NCI-H82 (cell line): ENCODE results near the gene C14orf39.
"Not testable (repeated sequence)": the region's sequence is repeated elsewhere in the genome, so short reads cannot be mapped to it uniquely, and the experiment has no call there.

ENCODE experiments used
- DNase-seq: peaks from one replicate; lab custom pipeline; 2025; lab: John Stamatoyannopoulos, UW

The C14orf39 gene

DNA sequence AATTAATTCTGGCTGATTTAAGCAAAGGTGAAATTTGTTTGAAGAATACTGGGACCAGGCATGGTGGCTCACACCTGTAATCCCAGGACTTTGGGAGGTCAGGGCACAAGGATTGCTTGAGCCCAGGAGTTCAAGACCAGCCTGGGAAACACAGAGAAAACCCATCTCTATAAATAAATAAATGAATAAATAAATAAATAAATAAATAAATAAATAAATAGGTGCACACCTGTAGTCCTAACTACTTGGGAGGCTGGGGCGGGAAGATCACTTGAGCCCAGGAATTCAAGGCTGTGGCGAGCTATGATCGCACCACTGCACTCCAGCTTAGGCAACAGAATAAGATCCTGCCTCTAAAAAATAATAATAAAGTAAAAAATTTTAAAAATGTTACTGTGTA lies 4.4 kb upstream of the C14orf39 start:
- DNase-seq, result no peak

GRCh38 chr14:60488175-60488574 lies 2.3 kb upstream of the C14orf39 start:
- peak; percentile 1 for DNase-seq

DNA sequence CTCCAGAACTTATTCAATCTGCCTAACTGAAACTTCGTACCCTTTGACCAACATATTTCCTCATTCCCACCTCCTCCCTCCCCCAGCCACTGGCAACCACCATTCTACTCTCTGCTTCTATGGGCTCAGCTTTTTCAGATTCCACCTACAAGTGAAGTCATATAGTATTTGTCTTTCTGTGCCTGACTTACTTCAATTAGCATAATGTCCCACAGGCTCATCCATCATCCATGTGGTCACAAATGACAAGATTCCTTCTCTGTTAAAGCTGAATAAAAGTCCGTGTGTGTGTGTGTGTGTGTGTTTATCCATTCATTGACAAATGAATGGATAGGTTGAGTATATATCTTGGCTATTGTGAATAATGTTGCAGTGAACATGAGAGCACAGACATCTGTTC lies 1.3 kb upstream of the C14orf39 start:
- no peak for DNase-seq

- no peak for DNase-seq
Observed at GRCh38 chr14:60485057-60485597, 736 bp downstream of the C14orf39 start.

- DNase-seq, result no peak
Observed at GRCh38 chr14:60482743-60483142, 3.1 kb downstream of the C14orf39 start.

DNA sequence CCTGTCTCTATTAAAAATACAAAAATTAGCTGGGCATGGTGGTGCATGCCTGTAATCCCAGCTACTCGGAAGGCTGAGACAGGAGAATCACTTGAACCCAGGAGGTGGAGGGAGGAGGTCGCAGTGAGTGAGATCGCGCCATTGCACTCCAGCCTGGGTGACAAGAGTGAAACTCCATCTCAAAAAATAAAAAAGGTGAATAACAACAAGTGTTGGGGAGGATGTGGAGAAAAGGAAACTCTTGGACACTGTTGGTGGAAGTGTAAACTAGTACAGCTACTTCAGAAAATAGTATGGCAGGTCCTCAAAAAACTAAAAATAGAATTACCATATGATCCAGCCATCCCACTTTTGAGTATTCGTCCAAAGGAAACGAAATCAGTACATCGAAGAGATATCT lies 5.6 kb downstream of the C14orf39 start:
- not testable (repeated sequence) for DNase-seq

- no peak for DNase-seq
Observed at GRCh38 chr14:60455875-60456274, 30.0 kb downstream of the C14orf39 start.

- no peak for DNase-seq
Observed at GRCh38 chr14:60430276-60430675, 55.6 kb downstream of the C14orf39 start.

GRCh38 chr14:60420050-60420449 lies 65.8 kb downstream of the C14orf39 start:
- no peak for DNase-seq

- DNase-seq, result not testable (repeated sequence)
Observed at GRCh38 chr14:60397550-60397949, 88.3 kb downstream of the C14orf39 start.

DNA sequence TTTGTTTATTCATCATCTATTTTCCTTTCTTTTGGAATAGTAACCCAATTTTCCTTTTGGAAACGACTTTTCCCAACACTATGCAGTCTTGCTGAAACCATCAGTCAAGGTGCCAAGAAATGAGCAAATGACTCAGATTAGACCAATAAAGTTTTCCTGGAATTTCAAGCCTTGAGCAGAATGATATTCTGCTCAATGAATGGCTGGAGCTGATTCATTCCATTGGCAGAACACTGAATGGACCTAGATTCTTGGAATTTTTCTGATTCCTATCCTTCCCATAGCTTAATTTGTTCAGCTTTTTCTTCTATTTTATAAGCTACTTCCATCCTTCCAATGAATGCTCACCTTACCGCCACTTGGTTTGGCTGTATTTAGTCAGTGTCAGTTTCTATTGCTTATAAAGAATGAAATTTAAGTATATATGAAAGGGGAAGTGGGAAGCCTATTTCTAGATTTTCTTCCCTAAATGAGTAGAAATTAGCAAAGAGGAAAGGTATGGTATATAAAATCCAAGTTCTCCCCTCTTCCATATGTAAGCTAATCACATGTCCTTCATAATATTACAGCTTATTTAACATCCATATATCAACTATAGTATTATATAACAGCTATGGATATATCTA lies 89.0 kb downstream of the C14orf39 start:
- DNase-seq, result no peak
